ENCODE measurements around the gene ARHGDIG. TPM values are rescaled to one million over a fixed set of nuclear protein-coding genes. Genes with fewer than 3 reads are reported as not detected.

Gene ARHGDIG
- total RNA-seq, 4 donors from 2014 or later: 2.1 TPM; not detected in 3

GRCh38 chr16:275786-276232 is 4.6 kb upstream of the ARHGDIG start, which contains the start of gene RGS11:
TSS of gene RGS11 (minus strand) at chr16:275944. CDS start at chr16:275911, 33 bp downstream.
- no peak for TF ChIP-seq POLR2A (IDR thresholded peaks at IDR 0.05)
- no peak for TF ChIP-seq CTCF (IDR thresholded peaks at IDR 0.05)
- Histone ChIP-seq H3K4me3 (peak within 1 kb of the TSS; percentile 16 to 22), H3K27ac (no peak within 1 kb of the TSS), H3K9me3 (no peaks in the 10 kb centered on the region), H3K27me3 (peaks cover 0 to 2% of the 10 kb centered on the region in 2 donors), H3K36me3 (no peaks in the 10 kb centered on the region), H3K4me1 (peaks cover 0 to 11% of the 10 kb centered on the region in 2 donors)
- no peak for DNase-seq
- intact Hi-C loops (cut with DNase I; ENCODE audit: low total_unique reads): no loop called here

- H3K36me3 ChIP-seq: no peaks in the 10 kb centered on the region
- no peaks in the 10 kb centered on the region for H3K9me3 ChIP-seq
- DNase-seq: no peak
- TF ChIP-seq CTCF (IDR thresholded peaks at IDR 0.05) (no peak), POLR2A (IDR thresholded peaks at IDR 0.05) (no peak)
- peaks cover 3 to 7% of the 10 kb centered on the region in 2 donors for H3K27me3 ChIP-seq
- no peak overlapping the region for H3K27ac ChIP-seq
- no peak overlapping the region for H3K4me3 ChIP-seq
- H3K4me1 ChIP-seq: peaks cover 0 to 14% of the 10 kb centered on the region in 2 donors
- intact Hi-C loops (cut with DNase I; ENCODE audit: low total_unique reads): no loop called here
Measured at GRCh38 chr16:276426-277077, 3.8 kb upstream of the ARHGDIG start.

- DNase-seq: no peak
- intact Hi-C loops (cut with DNase I; ENCODE audit: low total_unique reads): no loop called here
- Histone ChIP-seq H3K4me3 (no peak overlapping the region), H3K9me3 (no peaks in the 10 kb centered on the region), H3K27me3 (peaks cover 3 to 8% of the 10 kb centered on the region in 2 donors), H3K4me1 (peaks cover 0 to 14% of the 10 kb centered on the region in 2 donors), H3K27ac (no peak overlapping the region), H3K36me3 (no peaks in the 10 kb centered on the region)
- TF ChIP-seq POLR2A (IDR thresholded peaks at IDR 0.05) (no peak), CTCF (IDR thresholded peaks at IDR 0.05) (no peak)
Measured at GRCh38 chr16:278863-279366, 1.5 kb upstream of the ARHGDIG start.

GRCh38 chr16:279531-279930 is 860 bp upstream of the ARHGDIG start:
- Histone ChIP-seq H3K4me3 (no peak overlapping the region), H3K36me3 (no peaks in the 10 kb centered on the region), H3K27me3 (peaks cover 3 to 8% of the 10 kb centered on the region in 2 donors), H3K4me1 (peaks cover 0 to 14% of the 10 kb centered on the region in 2 donors), H3K27ac (no peak overlapping the region), H3K9me3 (no peaks in the 10 kb centered on the region)
- TF ChIP-seq CTCF (IDR thresholded peaks at IDR 0.05) (no peak), POLR2A (IDR thresholded peaks at IDR 0.05) (no peak)
- DNase-seq: no peak
- intact Hi-C loops (cut with DNase I; ENCODE audit: low total_unique reads): no loop called here

- DNase-seq: no peak
- intact Hi-C loops (cut with DNase I; ENCODE audit: low total_unique reads): loop anchor here (10.0 kb wide), 1 partner anchor 65 kb away; no protein-coding TSS in a partner anchor
- no peak for TF ChIP-seq CTCF (IDR thresholded peaks at IDR 0.05)
- no peak for TF ChIP-seq POLR2A (IDR thresholded peaks at IDR 0.05)
- no peaks in the 10 kb centered on the region for H3K9me3 ChIP-seq
- no peaks in the 10 kb centered on the region for H3K36me3 ChIP-seq
- no peak overlapping the region for H3K4me3 ChIP-seq
- peaks cover 0 to 11% of the 10 kb centered on the region in 2 donors for H3K4me1 ChIP-seq
- no peak overlapping the region for H3K27ac ChIP-seq
- peaks cover 3 to 8% of the 10 kb centered on the region in 2 donors for H3K27me3 ChIP-seq
Measured at GRCh38 chr16:280005-280460, 358 bp upstream of the ARHGDIG start.

Measured in uterus (tissue), 4 donors.